GM12891 (cell line): ENCODE measurements around the gene ZBTB20.

ENCODE experiments used
- POLR2A ChIP-seq: IDR thresholded peaks from 2 replicates; pipeline ENCODE4 v1.6.1; 2011; ENCODE audit warnings: low read depth, low read length, control low read depth
- TAF1 ChIP-seq: IDR thresholded peaks from 2 replicates; pipeline ENCODE4 v1.6.1; 2011; ENCODE audit warnings: low read depth, low read length, control low read depth

DNA sequence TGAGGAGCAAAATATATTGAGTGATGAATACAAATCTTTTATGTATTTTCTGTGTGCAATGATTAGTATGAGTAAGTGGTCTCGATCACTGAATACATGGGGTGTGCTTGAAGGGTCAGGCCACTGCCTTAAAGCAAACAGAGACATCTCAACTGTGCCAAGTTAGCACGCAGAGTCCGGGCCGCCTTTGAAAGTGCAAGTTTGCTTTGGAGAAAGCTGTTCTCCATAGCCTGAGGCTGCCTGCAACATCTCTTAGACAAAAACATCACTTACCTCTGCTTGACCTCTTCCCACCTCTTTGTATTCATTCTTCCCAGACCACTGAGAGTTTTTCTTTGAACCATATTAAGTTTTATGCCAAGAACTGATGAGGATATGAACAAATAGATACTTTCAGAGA is 267.0 kb downstream of the ZBTB20 start:
- TF ChIP-seq POLR2A (no peak), TAF1 (no peak)
